MM.1S (cell line): Measurements from ENCODE around the gene MIPOL1.
"Not testable (repeated sequence)": the region's sequence is repeated elsewhere in the genome, so short reads cannot be mapped to it uniquely, and the experiment has no call there.

Experiments used
- DNase-seq: peaks from one replicate; pipeline ENCODE4 v3.0.0-alpha.2; 2015
- H2AFZ ChIP-seq: fragments of 300-600 bp; sonication (generic); 2 replicates; pipeline ENCODE4 v1.6.0; 2016; ENCODE audit warnings: antibody characterized with exemption, low read length
- H3F3A ChIP-seq: fragments of 300-600 bp; sonication (generic); 2 replicates; pipeline ENCODE4 v1.6.1; 2016; ENCODE audit warnings: mild to moderate bottlenecking, antibody characterized with exemption, low read length, moderate library complexity, mixed read lengths; ENCODE audit not compliant: insufficient read depth
- H3K27ac ChIP-seq: fragments of 300-600 bp; sonication (generic); 2 replicates; pipeline ENCODE4 v1.5.1; 2016; ENCODE audit warnings: mild to moderate bottlenecking, low read length
- H3K27me3 ChIP-seq: fragments of 300-600 bp; sonication (generic); replicated peaks from 2 replicates; pipeline ENCODE4 v1.6.0; 2016; ENCODE audit warnings: low read length; ENCODE audit not compliant: insufficient read depth
- H3K36me3 ChIP-seq: fragments of 300-600 bp; sonication (generic); replicated peaks from 2 replicates; pipeline ENCODE4 v1.6.1; 2016; ENCODE audit warnings: mild to moderate bottlenecking, low read length, mixed read lengths; ENCODE audit not compliant: insufficient read depth
- H3K4me1 ChIP-seq: fragments of 300-600 bp; sonication (generic); 2 replicates; pipeline ENCODE4 v1.6.1; 2016; ENCODE audit warnings: low read length, mixed read lengths
- H3K4me2 ChIP-seq: fragments of 300-600 bp; sonication (generic); 2 replicates; pipeline ENCODE4 v1.6.0; 2016; ENCODE audit warnings: low read depth, low read length
- H3K4me3 ChIP-seq: fragments of 300-600 bp; sonication (generic); 2 replicates; pipeline ENCODE4 v1.5.1; 2016; ENCODE audit warnings: low read length, mixed read lengths
- H3K79me2 ChIP-seq: fragments of 300-600 bp; sonication (generic); 2 replicates; pipeline ENCODE4 v1.6.1; 2016; ENCODE audit warnings: mixed run types, low read length, mixed read lengths
- H3K9ac ChIP-seq: fragments of 300-600 bp; sonication (generic); 2 replicates; pipeline ENCODE4 v1.6.1; 2016; ENCODE audit warnings: low read length, mixed read lengths
- H3K9me2 ChIP-seq: fragments of 300-600 bp; sonication (generic); replicated peaks from 2 replicates; pipeline ENCODE4 v1.6.1; 2016; ENCODE audit warnings: mild to moderate bottlenecking, low read length, mixed read lengths; ENCODE audit not compliant: insufficient read depth
- H3K9me3 ChIP-seq: fragments of 300-600 bp; sonication (generic); replicated peaks from 2 replicates; pipeline ENCODE4 v1.6.1; 2016; ENCODE audit warnings: mild to moderate bottlenecking, low read length, mixed read lengths; ENCODE audit not compliant: insufficient read depth
- H4K20me1 ChIP-seq: fragments of 300-600 bp; sonication (generic); 2 replicates; pipeline ENCODE4 v1.6.1; 2016; ENCODE audit warnings: mild to moderate bottlenecking, low read length, moderate library complexity, mixed read lengths; ENCODE audit not compliant: insufficient read depth
- EZH2 ChIP-seq: fragments of 300-600 bp; sonication (generic); optimal IDR thresholded peaks from 2 replicates; pipeline ENCODE3; 2017; ENCODE audit warnings: low read depth, mild to moderate bottlenecking, antibody characterized with exemption, low read length, mixed read lengths
- EZH2phosphoT487 ChIP-seq: fragments of 300-600 bp; sonication (generic); IDR thresholded peaks from 2 replicates; pipeline ENCODE4 v1.6.1; 2018; ENCODE audit warnings: antibody characterized with exemption, low read length
- TF ChIP-seq, protein P1 (sequence below): fragments of 300-600 bp; sonication (generic); IDR thresholded peaks from 2 replicates; pipeline ENCODE4 v1.5.1; 2016; ENCODE audit warnings: antibody characterized with exemption, low read length, mixed read lengths

Gene MIPOL1

DNA sequence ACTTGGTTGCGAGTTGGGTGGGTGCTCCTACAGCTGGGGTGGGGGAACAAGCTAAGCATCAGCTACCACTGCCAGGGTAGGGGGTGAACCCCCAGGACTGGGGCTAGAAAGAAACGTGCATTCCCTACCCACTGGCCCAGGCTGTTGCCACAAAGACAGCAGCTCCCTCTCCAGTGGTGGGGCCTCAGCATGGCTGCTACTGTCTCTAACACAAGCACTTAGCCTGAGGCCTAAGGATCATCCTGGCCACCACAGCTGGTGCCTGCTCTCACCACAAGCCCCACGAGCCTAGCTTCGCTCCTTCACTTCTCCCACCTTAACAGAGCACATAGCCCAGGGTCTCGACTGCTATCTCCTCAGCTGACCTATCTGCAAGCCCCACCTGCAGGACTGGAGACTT, 44.3 kb upstream of the MIPOL1 start:
- no peaks in the 10 kb centered on the region for H3F3A ChIP-seq
- H3K9me2 ChIP-seq = no peaks in the 10 kb centered on the region
- no peak for DNase-seq
- TF ChIP-seq EZH2 (no peak), EZH2phosphoT487 (no peak)
- TF ChIP-seq, protein P1, sequence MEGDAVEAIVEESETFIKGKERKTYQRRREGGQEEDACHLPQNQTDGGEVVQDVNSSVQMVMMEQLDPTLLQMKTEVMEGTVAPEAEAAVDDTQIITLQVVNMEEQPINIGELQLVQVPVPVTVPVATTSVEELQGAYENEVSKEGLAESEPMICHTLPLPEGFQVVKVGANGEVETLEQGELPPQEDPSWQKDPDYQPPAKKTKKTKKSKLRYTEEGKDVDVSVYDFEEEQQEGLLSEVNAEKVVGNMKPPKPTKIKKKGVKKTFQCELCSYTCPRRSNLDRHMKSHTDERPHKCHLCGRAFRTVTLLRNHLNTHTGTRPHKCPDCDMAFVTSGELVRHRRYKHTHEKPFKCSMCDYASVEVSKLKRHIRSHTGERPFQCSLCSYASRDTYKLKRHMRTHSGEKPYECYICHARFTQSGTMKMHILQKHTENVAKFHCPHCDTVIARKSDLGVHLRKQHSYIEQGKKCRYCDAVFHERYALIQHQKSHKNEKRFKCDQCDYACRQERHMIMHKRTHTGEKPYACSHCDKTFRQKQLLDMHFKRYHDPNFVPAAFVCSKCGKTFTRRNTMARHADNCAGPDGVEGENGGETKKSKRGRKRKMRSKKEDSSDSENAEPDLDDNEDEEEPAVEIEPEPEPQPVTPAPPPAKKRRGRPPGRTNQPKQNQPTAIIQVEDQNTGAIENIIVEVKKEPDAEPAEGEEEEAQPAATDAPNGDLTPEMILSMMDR = no peak
- H3K4me1 ChIP-seq = no peaks in the 10 kb centered on the region
- no peak overlapping the region for H3K4me3 ChIP-seq
- no peak overlapping the region for H2AFZ ChIP-seq
- no peaks in the 10 kb centered on the region for H3K36me3 ChIP-seq
- H3K9ac ChIP-seq = no peak overlapping the region
- H3K27ac ChIP-seq = no peak overlapping the region
- no peaks in the 10 kb centered on the region for H3K27me3 ChIP-seq
- H3K9me3 ChIP-seq = no peaks in the 10 kb centered on the region
- H3K4me2 ChIP-seq = no peak overlapping the region
- no peaks in the 10 kb centered on the region for H3K79me2 ChIP-seq
- H4K20me1 ChIP-seq = no peaks in the 10 kb centered on the region

DNA sequence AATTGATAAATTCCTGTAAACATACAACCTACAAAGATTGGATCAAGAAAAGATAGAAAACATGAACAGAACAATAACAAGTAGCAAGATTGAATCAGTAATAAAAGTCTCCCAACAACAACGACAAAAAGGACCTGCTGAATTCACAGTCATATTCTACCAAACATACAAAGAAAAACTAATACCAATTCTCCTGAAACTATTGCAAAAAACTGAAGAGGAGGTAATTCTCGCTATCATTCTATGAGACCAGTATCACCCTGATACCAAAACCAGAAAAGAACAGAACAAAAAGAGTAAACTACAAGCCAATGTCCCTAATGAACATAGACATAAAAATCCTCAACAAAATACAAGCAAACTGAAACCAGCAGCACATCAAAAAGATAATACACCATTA, 39.8 kb upstream of the MIPOL1 start:
- no peak for DNase-seq
- H3K4me2 ChIP-seq = no peak overlapping the region

DNA sequence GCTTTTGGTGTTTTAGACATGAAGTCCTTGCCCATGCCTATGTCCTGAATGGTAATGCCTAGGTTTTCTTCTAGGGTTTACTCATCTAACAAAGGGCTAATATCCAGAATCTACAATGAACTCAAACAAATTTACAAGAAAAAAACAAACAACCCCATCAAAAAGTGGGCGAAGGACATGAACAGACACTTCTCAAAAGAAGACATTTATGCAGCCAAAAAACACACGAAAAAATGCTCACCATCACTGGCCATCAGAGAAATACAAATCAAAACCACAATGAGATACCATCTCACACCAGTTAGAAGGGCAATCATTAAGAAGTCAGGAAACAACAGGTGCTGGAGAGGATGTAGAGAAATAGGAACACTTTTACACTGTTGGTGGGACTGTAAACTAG, 35.4 kb upstream of the MIPOL1 start:
- H2AFZ ChIP-seq, H3F3A ChIP-seq, H4K20me1 ChIP-seq, H3K9me2 ChIP-seq, H3K4me3 ChIP-seq, H3K9me3 ChIP-seq, H3K27me3 ChIP-seq, H3K4me2 ChIP-seq, H3K27ac ChIP-seq, DNase-seq, H3K36me3 ChIP-seq, H3K9ac ChIP-seq, H3K79me2 ChIP-seq, H3K4me1 ChIP-seq: not testable (repeated sequence)

More for the DNA sequence above, 39.8 kb upstream of the MIPOL1 start:
- H3K79me2 ChIP-seq = no peaks in the 10 kb centered on the region
- no peaks in the 10 kb centered on the region for H3K9me3 ChIP-seq
- no peak overlapping the region for H3K4me3 ChIP-seq
- no peaks in the 10 kb centered on the region for H4K20me1 ChIP-seq
- no peaks in the 10 kb centered on the region for H3F3A ChIP-seq
- TF ChIP-seq EZH2 = no peak
- TF ChIP-seq, protein P1 = no peak
- TF ChIP-seq EZH2phosphoT487 = no peak
- H3K9ac ChIP-seq = no peak overlapping the region
- no peak overlapping the region for H2AFZ ChIP-seq
- no peaks in the 10 kb centered on the region for H3K4me1 ChIP-seq
- no peaks in the 10 kb centered on the region for H3K27me3 ChIP-seq
- H3K27ac ChIP-seq = no peak overlapping the region
- no peaks in the 10 kb centered on the region for H3K9me2 ChIP-seq
- H3K36me3 ChIP-seq = no peaks in the 10 kb centered on the region

DNA sequence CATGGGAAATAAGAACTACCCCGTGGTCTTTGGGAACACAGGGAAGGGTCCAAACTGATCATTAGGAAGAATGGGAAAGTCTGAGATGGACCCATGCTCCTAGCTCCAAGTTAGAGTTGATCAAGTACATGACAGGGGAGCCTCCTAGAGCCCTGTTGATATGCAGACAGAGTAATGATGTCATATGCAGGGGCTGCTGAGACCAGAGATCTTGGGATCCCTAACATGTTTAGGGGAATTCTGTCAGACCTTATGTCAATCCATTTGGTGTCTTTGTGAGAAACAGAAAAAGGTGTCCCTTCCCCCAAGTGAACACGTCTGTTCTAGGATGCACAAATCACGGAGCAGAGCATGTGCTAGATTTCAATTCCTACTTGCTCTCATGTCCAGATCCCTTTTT, 31.9 kb upstream of the MIPOL1 start:
- no peak overlapping the region for H3K4me3 ChIP-seq
- H3K9me2 ChIP-seq = no peaks in the 10 kb centered on the region
- H3K4me1 ChIP-seq = no peaks in the 10 kb centered on the region
- no peaks in the 10 kb centered on the region for H3K9me3 ChIP-seq
- H3K79me2 ChIP-seq = no peaks in the 10 kb centered on the region
- H3K27ac ChIP-seq = no peak overlapping the region
- TF ChIP-seq, protein P1 = no peak
- TF ChIP-seq EZH2 (no peak), EZH2phosphoT487 (no peak)
- no peak for DNase-seq
- H3F3A ChIP-seq = no peaks in the 10 kb centered on the region
- H2AFZ ChIP-seq = no peak overlapping the region
- H3K9ac ChIP-seq = no peak overlapping the region
- no peak overlapping the region for H3K4me2 ChIP-seq
- H3K27me3 ChIP-seq = no peaks in the 10 kb centered on the region
- H4K20me1 ChIP-seq = no peaks in the 10 kb centered on the region
- H3K36me3 ChIP-seq = no peaks in the 10 kb centered on the region
